GM23338 (cell line): ENCODE data around the gene TMCC1. TPM values are rescaled to one million over a fixed set of nuclear protein-coding genes. Genes with fewer than 3 reads are reported as not detected.

ENCODE experiments used
- CREB1 ChIP-seq: fragments of 250-450 bp; sonication (Bioruptor Pico); IDR thresholded peaks from 2 replicates; pipeline ENCODE4 v1.5.0; 2020; ENCODE audit warnings: low read depth, mild to moderate bottlenecking, moderate library complexity
- EZH2 ChIP-seq: fragments of 200-600 bp; sonication (generic); IDR thresholded peaks from one replicate; pipeline ENCODE4 v1.8.0; 2017; ENCODE audit warnings: antibody characterized with exemption, mild to moderate bottlenecking, low read depth; ENCODE audit not compliant: unreplicated experiment
- EZH2phosphoT487 ChIP-seq: fragments of 200-600 bp; sonication (generic); IDR thresholded peaks from one replicate; pipeline ENCODE4 v1.8.1; 2018; ENCODE audit warnings: antibody characterized with exemption; ENCODE audit not compliant: unreplicated experiment
- JUNB ChIP-seq: IDR thresholded peaks from one replicate; pipeline ENCODE4 v1.6.1; 2016; ENCODE audit warnings: antibody characterized with exemption; ENCODE audit not compliant: unreplicated experiment
- POLR2AphosphoS5 ChIP-seq: IDR thresholded peaks from 2 replicates; pipeline ENCODE4 v1.6.1; 2016; ENCODE audit warnings: antibody characterized with exemption, low read depth
- STAT1 ChIP-seq: IDR thresholded peaks from one replicate; pipeline ENCODE4 v1.6.1; 2016; ENCODE audit warnings: antibody characterized with exemption; ENCODE audit not compliant: unreplicated experiment
- ZNF114 ChIP-seq: fragments of 250-450 bp; sonication (Bioruptor Pico); IDR thresholded peaks from 2 replicates; pipeline ENCODE4 v1.5.0; 2020; ENCODE audit warnings: mild to moderate bottlenecking, moderate library complexity
- ZNF331 ChIP-seq: fragments of 250-450 bp; sonication (Bioruptor Pico); IDR thresholded peaks from 2 replicates; pipeline ENCODE4 v1.5.0; 2020; ENCODE audit warnings: low read depth, mild to moderate bottlenecking, moderate library complexity
- polyA plus RNA-seq: library from polyadenylated mRNA; unstranded; fragments of >200 nt; fragmentation: Nextera tagmentation; extraction: Ambion mirVana; gene quantifications from 2 replicates; pipeline ENCODE4 v1.2.1, GENCODE V29; 2016
- total RNA-seq: library from RNA; depleted of rRNA; stranded (reverse); fragments of >200 nt; shearing (Covaris generic); gene quantifications from 2 replicates; pipeline ENCODE4 v1.2.3, GENCODE V29; 2014
- TF ChIP-seq, protein P1 (sequence below): fragments of 250-450 bp; sonication (Bioruptor Pico); IDR thresholded peaks from 2 replicates; pipeline ENCODE4 v1.5.0; 2020; ENCODE audit warnings: mild to moderate bottlenecking, moderate library complexity
- TF ChIP-seq, protein P2 (sequence below): IDR thresholded peaks from 2 replicates; pipeline ENCODE4 v1.6.1; 2016; ENCODE audit warnings: antibody characterized with exemption
- TF ChIP-seq, protein P3 (sequence below), 2 experiments: fragments of 200-600 bp in 1 of 2; sonication (generic) in 1 of 2; conservative IDR thresholded peaks; 2 replicates each; pipeline versions ENCODE4 v1.5.1 to v1.6.1; 2016 to 2017; ENCODE audit warnings: antibody characterized with exemption in 2 of 2, low read depth in 2 of 2, mild to moderate bottlenecking in 2 of 2, moderate library complexity in 1 of 2

The TMCC1 gene
- total and polyA plus RNA-seq, 2 experiments from 2014 or later = 8.2 to 18.4 TPM

DNA sequence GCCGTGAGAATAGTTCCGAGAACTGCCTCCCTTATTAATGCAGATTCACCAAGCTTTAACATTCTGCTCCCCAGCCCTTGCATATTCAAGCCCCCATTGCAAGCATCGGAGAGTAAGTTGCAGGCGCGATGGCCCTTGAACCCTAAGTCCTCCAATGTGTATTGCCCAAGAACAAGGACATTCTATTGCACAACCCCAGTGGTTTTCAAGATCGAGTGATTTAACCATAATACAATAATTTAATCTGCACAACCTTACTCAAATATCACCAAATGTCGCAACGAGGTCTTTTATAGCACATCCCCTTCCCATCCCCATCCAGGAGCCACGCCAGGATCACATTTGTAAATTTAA, 265.4 kb downstream of the TMCC1 start (continued):
- TF ChIP-seq, protein P1, sequence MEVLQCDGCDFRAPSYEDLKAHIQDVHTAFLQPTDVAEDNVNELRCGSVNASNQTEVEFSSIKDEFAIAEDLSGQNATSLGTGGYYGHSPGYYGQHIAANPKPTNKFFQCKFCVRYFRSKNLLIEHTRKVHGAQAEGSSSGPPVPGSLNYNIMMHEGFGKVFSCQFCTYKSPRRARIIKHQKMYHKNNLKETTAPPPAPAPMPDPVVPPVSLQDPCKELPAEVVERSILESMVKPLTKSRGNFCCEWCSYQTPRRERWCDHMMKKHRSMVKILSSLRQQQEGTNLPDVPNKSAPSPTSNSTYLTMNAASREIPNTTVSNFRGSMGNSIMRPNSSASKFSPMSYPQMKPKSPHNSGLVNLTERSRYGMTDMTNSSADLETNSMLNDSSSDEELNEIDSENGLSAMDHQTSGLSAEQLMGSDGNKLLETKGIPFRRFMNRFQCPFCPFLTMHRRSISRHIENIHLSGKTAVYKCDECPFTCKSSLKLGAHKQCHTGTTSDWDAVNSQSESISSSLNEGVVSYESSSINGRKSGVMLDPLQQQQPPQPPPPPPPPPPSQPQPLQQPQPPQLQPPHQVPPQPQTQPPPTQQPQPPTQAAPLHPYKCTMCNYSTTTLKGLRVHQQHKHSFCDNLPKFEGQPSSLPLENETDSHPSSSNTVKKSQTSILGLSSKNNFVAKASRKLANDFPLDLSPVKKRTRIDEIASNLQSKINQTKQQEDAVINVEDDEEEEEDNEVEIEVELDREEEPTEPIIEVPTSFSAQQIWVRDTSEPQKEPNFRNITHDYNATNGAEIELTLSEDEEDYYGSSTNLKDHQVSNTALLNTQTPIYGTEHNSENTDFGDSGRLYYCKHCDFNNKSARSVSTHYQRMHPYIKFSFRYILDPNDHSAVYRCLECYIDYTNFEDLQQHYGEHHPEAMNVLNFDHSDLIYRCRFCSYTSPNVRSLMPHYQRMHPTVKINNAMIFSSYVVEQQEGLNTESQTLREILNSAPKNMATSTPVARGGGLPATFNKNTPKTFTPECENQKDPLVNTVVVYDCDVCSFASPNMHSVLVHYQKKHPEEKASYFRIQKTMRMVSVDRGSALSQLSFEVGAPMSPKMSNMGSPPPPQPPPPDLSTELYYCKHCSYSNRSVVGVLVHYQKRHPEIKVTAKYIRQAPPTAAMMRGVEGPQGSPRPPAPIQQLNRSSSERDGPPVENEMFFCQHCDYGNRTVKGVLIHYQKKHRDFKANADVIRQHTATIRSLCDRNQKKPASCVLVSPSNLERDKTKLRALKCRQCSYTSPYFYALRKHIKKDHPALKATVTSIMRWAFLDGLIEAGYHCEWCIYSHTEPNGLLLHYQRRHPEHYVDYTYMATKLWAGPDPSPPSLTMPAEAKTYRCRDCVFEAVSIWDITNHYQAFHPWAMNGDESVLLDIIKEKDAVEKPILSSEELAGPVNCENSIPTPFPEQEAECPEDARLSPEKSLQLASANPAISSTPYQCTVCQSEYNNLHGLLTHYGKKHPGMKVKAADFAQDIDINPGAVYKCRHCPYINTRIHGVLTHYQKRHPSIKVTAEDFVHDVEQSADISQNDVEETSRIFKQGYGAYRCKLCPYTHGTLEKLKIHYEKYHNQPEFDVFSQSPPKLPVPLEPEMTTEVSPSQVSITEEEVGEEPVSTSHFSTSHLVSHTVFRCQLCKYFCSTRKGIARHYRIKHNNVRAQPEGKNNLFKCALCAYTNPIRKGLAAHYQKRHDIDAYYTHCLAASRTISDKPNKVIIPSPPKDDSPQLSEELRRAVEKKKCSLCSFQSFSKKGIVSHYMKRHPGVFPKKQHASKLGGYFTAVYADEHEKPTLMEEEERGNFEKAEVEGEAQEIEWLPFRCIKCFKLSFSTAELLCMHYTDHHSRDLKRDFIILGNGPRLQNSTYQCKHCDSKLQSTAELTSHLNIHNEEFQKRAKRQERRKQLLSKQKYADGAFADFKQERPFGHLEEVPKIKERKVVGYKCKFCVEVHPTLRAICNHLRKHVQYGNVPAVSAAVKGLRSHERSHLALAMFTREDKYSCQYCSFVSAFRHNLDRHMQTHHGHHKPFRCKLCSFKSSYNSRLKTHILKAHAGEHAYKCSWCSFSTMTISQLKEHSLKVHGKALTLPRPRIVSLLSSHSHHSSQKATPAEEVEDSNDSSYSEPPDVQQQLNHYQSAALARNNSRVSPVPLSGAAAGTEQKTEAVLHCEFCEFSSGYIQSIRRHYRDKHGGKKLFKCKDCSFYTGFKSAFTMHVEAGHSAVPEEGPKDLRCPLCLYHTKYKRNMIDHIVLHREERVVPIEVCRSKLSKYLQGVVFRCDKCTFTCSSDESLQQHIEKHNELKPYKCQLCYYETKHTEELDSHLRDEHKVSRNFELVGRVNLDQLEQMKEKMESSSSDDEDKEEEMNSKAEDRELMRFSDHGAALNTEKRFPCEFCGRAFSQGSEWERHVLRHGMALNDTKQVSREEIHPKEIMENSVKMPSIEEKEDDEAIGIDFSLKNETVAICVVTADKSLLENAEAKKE (CRISPR knock-in tag) = no peak
- TF ChIP-seq, protein P2, sequence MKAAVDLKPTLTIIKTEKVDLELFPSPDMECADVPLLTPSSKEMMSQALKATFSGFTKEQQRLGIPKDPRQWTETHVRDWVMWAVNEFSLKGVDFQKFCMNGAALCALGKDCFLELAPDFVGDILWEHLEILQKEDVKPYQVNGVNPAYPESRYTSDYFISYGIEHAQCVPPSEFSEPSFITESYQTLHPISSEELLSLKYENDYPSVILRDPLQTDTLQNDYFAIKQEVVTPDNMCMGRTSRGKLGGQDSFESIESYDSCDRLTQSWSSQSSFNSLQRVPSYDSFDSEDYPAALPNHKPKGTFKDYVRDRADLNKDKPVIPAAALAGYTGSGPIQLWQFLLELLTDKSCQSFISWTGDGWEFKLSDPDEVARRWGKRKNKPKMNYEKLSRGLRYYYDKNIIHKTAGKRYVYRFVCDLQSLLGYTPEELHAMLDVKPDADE = no peak
- TF ChIP-seq STAT1 = no peak
- no peak for TF ChIP-seq CREB1 (CRISPR knock-in tag)
- TF ChIP-seq, protein P3, sequence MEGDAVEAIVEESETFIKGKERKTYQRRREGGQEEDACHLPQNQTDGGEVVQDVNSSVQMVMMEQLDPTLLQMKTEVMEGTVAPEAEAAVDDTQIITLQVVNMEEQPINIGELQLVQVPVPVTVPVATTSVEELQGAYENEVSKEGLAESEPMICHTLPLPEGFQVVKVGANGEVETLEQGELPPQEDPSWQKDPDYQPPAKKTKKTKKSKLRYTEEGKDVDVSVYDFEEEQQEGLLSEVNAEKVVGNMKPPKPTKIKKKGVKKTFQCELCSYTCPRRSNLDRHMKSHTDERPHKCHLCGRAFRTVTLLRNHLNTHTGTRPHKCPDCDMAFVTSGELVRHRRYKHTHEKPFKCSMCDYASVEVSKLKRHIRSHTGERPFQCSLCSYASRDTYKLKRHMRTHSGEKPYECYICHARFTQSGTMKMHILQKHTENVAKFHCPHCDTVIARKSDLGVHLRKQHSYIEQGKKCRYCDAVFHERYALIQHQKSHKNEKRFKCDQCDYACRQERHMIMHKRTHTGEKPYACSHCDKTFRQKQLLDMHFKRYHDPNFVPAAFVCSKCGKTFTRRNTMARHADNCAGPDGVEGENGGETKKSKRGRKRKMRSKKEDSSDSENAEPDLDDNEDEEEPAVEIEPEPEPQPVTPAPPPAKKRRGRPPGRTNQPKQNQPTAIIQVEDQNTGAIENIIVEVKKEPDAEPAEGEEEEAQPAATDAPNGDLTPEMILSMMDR (conservative IDR thresholded peaks at IDR 0.05; ENCODE audit: low read depth in 2 of 2) = no peak
- TF ChIP-seq EZH2phosphoT487 = no peak
- TF ChIP-seq JUNB = no peak
- TF ChIP-seq ZNF114 (CRISPR knock-in tag) = no peak
- no peak for TF ChIP-seq ZNF331 (CRISPR knock-in tag)
- no peak for TF ChIP-seq EZH2
- TF ChIP-seq POLR2AphosphoS5 = no peak
